COLO668 (cell line): ENCODE results near the gene CFAP20DC.
"Not testable (repeated sequence)": the region's sequence is repeated elsewhere in the genome, so short reads cannot be mapped to it uniquely, and the experiment has no call there.

Source experiments
- DNase-seq: peaks from one replicate; lab custom pipeline; 2025; ENCODE audit not compliant: unreplicated experiment; lab: John Stamatoyannopoulos, UW

The CFAP20DC gene

GRCh38 chr3:58824285-58824684, 225.5 kb downstream of the CFAP20DC start:
- peak; percentile 26 for DNase-seq

GRCh38 chr3:58806551-58807244, 243.1 kb downstream of the CFAP20DC start:
- DNase-seq, result not testable (repeated sequence)

DNA sequence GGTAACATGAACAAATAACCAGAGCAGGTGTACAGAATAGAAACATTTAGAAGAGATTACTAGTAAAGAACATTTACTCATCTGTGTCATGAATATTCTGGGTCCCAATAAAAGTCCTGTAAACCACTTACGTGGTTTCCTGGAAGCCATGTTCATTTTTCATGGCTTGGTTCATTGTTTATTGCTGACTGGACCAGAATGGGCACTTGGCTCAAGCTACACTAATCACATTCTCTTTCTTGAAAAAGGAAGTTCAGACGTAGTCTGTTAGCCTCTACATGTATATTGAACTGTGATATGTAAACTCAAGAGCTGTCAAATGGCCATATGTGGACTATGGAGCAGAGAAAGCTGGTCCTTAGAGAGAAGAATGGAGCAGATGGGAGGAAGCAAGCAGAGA, 244.9 kb downstream of the CFAP20DC start:
- no peak for DNase-seq

- DNase-seq, result no peak
These were observed 248.3 kb downstream of the CFAP20DC start for GRCh38 chr3:58801541-58801940.

GRCh38 chr3:58800940-58801339, 248.9 kb downstream of the CFAP20DC start:
- no peak for DNase-seq

- DNase-seq, result no peak
These were observed 249.8 kb downstream of the CFAP20DC start for GRCh38 chr3:58800032-58800431.

DNA sequence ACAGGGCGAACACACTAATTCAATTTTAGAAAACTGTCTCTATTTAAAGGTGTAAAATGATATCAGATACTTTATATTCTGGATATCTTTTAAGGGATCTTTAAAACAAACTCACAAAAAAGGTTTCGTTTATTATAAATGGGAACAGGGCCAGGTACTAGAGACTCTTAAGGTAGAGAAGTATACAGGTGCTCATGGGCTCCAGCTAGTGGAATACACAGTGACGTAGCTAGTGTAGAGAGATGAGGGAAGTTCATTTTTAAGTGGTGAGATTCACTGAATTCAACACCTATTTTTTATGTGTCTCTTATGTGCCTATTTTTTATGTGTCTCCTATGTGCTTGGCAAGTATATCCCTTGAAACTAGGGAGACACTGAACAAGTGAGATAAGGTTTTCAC, 250.6 kb downstream of the CFAP20DC start:
- DNase-seq, result no peak

GRCh38 chr3:58798312-58798711, 251.5 kb downstream of the CFAP20DC start:
- DNase-seq, result no peak

DNA sequence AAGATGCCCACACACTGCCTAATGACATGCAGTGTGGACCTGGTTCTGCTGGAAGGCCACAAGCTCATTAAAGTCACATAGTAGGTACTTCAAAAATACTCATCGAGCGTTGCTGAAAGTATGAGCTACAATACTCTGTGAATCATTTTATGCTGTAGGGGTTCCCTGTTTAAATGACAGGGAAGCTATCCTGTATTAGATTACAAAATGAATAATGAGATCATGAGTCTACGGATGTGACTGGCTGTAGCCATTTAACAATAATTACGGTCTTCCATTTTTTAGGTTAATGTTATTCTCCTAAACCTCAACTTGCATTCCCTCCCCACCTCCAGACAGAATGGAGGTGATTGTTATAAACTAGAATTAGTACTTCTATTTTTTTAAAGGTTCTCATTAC, 255.1 kb downstream of the CFAP20DC start:
- no peak for DNase-seq

GRCh38 chr3:58793938-58794337, 255.9 kb downstream of the CFAP20DC start:
- no peak for DNase-seq

DNA sequence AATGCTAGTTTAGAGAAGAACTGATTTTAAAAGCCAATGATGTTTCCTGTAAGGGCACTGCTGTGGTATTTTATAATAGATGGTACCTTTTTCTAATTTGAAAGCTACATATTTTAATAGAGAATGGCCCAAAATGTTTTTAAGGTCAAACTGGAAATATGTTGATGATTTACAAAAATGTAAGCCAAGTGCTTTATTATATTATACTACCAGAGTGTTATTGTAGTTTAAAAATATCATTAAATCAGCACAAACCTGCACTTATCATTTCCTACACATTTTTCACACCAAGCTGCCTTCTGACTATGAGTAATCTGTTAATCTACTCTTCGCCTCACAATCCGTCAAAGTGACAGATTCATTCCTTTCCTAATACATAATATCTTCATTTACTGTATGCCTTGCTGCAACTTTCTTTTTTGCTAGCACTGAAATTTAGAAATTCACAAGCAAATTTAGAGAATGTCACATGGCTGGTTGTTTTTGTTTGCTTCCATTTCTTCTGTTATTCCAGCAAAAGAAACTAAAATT, 256.8 kb downstream of the CFAP20DC start:
- no peak for DNase-seq

DNA sequence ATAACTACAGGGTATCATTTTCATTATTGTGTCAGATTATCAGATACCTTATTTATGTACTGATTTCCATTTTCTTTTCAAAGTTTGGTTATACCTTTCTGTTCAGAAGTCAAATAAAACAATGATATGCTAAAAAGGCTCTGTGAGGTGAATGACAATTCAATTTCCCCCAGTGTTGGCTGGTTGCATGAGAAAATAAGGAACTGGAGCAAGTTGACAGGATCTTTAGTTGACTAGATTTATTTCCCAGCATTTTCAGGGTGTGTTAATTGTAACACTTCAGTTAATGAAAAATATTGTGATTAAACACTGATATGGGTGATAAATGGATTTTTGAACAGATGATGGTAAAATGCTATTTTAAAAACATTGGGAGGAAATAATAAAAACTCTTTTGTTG, 260.4 kb downstream of the CFAP20DC start:
- no peak for DNase-seq

DNA sequence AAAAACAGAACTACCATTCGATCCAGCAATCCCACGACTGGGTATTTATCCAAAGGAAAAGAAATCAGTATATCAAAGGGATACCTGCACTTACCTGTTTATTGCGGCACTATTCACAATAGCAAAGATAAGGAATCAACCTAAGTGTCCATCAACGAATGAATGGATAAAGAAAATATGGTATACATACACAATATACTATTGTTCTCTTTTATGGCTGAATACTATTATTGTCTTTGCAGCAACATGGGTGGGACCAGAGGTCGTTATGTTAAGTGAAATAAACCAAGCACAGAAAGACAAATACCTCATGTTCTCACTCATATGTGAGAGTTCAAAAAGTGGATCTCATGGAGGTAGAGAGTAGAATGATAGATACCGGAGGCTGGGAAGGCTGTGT, 264.9 kb downstream of the CFAP20DC start:
- no peak for DNase-seq

- DNase-seq, result no peak
These were observed 265.4 kb downstream of the CFAP20DC start for GRCh38 chr3:58784425-58784824.

DNA sequence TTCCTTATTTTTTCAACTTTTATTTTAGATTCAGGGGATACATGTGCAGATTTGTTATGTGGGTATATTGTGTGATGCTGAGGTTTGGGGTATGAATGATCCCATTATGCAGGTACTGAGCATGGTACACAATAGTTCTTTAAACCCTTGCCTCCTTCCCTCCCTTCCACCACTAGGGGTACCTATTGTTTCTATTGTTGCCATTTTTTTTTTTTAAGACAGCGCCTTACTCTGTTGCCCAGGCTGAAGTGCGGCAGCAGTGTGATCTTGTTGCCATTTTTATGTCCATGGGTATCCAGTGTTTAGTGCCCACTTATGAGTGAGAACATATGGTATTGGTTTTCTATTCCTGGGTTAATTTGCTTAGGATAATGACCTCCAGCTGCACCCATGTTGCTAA, 266.0 kb downstream of the CFAP20DC start:
- no peak for DNase-seq

DNA sequence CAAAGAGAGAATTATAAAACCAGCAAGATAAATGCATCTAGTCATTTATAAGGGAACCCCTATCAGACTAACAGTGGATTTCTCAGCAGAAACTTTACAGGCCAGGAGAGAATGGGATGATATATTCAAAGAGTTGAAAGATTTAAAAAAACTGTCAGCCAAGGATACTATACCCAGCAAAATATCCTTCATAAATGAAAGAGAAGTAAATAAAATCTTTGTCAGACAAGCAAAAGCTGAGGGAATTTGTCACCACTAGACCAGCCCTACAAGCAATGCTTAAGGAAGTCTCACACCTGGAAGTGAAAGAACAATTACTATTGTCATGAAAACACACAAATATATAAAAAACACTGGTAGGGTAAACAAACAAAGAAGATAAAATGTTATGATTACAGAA, 269.9 kb downstream of the CFAP20DC start:
- DNase-seq, result no peak

GRCh38 chr3:58776231-58776630, 273.6 kb downstream of the CFAP20DC start:
- no peak for DNase-seq

DNA sequence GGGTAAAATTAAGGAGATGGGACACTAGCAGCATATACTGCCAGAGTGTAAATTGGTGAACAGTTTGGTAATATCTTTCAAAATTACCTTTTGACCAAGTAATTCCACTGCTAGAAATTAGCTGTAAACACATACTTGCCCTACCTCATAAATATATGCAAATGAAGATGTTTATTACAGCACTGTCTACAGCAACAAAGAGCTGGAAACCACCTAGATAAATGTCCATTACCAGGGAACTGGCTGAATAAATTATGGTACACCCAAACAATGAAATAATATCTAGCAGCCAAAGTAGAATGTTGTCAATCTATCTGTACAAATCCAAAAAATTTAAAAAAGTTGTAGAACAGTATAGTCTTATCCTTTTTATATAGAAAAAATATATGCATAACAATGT, 277.4 kb downstream of the CFAP20DC start:
- DNase-seq, result no peak

- no peak for DNase-seq
These were observed 280.8 kb downstream of the CFAP20DC start for GRCh38 chr3:58769065-58769464.

DNA sequence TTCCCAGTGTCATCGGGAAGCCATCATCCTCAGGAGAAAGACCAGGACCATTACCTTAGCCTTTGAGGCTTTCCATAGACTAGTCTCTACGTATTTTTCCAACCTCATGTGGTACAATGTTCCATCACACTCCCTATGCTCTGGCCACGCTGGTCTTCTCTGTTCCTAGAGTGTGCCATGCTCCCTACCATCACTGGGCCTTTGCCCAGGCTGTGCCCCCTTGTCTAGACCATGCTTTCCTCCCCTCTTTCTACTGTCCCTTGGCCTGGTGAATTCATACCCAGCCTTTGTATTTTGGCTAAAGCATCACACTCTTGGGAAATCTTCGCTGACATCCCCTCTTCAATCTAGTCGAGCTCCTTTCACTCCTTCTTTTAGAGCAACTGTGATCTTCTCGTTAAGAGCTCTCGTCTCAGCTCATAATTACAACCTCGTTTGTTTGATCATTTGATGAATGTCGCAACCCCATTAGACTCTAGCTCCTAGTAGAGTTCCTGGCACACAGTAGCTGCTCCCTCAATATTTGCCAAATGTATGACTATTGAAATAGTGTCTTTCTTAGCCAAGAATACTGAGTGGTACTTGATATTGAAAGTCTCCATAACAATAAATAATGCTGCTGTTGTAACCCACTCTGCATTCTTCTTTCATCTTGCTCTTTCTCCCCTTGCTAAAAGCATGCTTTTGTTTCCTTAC, 283.1 kb downstream of the CFAP20DC start:
- no peak for DNase-seq

GRCh38 chr3:58755150-58755549, 294.7 kb downstream of the CFAP20DC start:
- DNase-seq, result no peak

DNA sequence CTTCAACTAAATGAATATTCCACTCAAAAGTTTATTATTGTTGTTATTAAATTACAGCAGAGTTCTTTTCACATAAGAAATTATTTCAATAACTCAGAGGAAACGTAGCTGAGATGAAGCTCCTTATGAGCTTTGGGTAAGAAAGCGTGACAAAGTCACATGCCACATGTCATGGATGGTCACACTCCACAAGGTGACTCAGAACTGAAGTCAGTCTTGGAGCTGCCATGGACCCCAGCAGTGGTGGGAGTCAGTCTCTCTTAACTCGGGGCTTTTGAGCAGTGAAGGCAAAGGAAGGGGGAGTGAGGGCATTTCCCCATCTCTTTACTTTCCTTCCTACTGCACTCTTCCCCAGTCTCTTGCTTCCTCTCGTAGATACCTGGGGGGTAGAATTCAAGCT, 295.8 kb downstream of the CFAP20DC start:
- no peak for DNase-seq
